Upper lobe of left lung (tissue), 6 donors: Measurements from ENCODE around the gene SLCO3A1. TPM values are rescaled to one million over a fixed set of nuclear protein-coding genes. Genes with fewer than 3 reads are reported as not detected.

Source experiments
- ATAC-seq, 2 donors: fragments of 200-7000 bp; cut with Tn5 transposase; one replicate each; pipeline ENCODE4 v1.9.1; 2022; ENCODE audit warnings: mild to moderate bottlenecking in 2 of 2, moderate library complexity in 2 of 2; ENCODE audit not compliant: low FRiP score in 2 of 2
- DNase-seq, 2 donors: peaks; one replicate each; pipeline ENCODE4 v3.0.0-alpha.2; 2019 to 2020
- H3K27ac ChIP-seq, 4 donors: fragments of 200-600 bp; sonication (generic); one replicate each; pipeline ENCODE4 v1.5.1; 2016 to 2019
- H3K27me3 ChIP-seq, 4 donors: fragments of 200-600 bp; sonication (generic); one replicate each; pipeline ENCODE4 v1.5.1; 2017 to 2019
- H3K36me3 ChIP-seq, 4 donors: fragments of 200-600 bp; sonication (generic); one replicate each; pipeline ENCODE4 v1.5.1; 2016 to 2019
- H3K4me1 ChIP-seq, 4 donors: fragments of 200-600 bp; sonication (generic); one replicate each; pipeline ENCODE4 v1.5.1; 2018 to 2019
- H3K4me3 ChIP-seq, 4 donors: fragments of 200-600 bp; sonication (generic); one replicate each; pipeline ENCODE4 v1.5.1; 2017 to 2019; ENCODE audit warnings: mild to moderate bottlenecking in 2 of 4, moderate library complexity in 1 of 4
- H3K9me3 ChIP-seq, 4 donors: fragments of 200-600 bp; sonication (generic); one replicate each; pipeline ENCODE4 v1.5.1; 2018 to 2019
- EP300 ChIP-seq, 4 donors: sonication (generic); formaldehyde crosslinking; IDR thresholded peaks; one replicate each; pipeline ENCODE4 v1.5.1; 2017; ENCODE audit warnings: antibody characterized with exemption in 4 of 4, control low read depth in 2 of 4
- POLR2A ChIP-seq, 4 donors: fragments of 450-650 bp; IDR thresholded peaks; one replicate each; pipeline ENCODE4 v1.5.1; 2016 to 2017; ENCODE audit warnings: antibody characterized with exemption in 4 of 4, mild to moderate bottlenecking in 2 of 4
- POLR2AphosphoS5 ChIP-seq, 2 donors: sonication (generic); formaldehyde crosslinking; IDR thresholded peaks; one replicate each; pipeline ENCODE4 v1.5.1; 2017; ENCODE audit warnings: antibody characterized with exemption in 2 of 2
- WGBS, 2 donors: methylation state at CpG; one replicate each; pipeline ENCODE4 v1.1.5; 2017 to 2018; 5-methylcytosine and 5-hydroxymethylcytosine counted together
- total RNA-seq, 6 donors: library from RNA; depleted of rRNA in 4 of 6; stranded (reverse); fragments of >200 nt in 4 of 6; gene quantifications; one replicate each; pipeline versions ENCODE4 v1.1.0 to v1.2.1, GENCODE V29; 2016 to 2021
- TF ChIP-seq, protein P1 (sequence below), 6 experiments: fragments of 450-650 bp in 4 of 6; fragments of 200-600 bp in 2 of 6; sonication (generic) in 2 of 6; IDR thresholded peaks; one replicate each; pipeline ENCODE4 v1.5.1; 2016 to 2019; ENCODE audit warnings: antibody characterized with exemption in 6 of 6
- donor health status: DM: no; HTN: no; CAD: no; lungs with moderate emphysema.
- donor health status: DM: no; HTN: yes; CAD: no; lungs with severe emphysema.

The SLCO3A1 gene
- total RNA-seq, 6 donors from 2014 or later = 29.3 to 56.6 (median 46.7) TPM

DNA sequence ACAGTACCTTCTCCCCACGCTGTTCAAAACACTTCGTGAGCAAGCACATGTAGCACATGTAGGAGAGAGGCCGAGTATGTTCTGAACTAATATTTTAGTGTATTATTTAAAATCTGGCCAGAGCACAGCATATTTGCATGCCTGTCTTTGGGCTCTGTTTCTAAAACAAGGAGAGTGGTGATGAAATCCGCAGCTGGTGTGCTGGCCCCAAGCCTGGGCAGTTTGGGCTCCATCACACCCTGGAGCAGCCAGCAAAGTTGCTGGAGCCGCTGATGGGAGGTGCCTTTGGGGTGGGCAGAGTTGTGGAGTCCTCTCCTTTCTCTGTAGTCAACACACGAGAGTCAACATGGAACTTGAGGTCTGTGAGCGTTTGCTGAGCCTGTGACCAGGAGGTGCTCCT is 116.6 kb downstream of the SLCO3A1 start:
- Histone ChIP-seq H3K36me3 (no peaks in the 10 kb centered on the region), H3K4me1 (peaks cover 17 to 47% (median 24%) of the 10 kb centered on the region in 4 donors), H3K27me3 (no peaks in the 10 kb centered on the region), H3K4me3 (no peak overlapping the region), H3K27ac (peak overlapping the region in 1 of 4 donors; percentile 26), H3K9me3 (no peaks in the 10 kb centered on the region)
- DNase-seq (peak in 1 of 2 donors; percentile 63), ATAC-seq (peak; percentile 23 to 78)
- TF ChIP-seq POLR2A (IDR thresholded peaks at IDR 0.05) = no peak
- TF ChIP-seq, protein P1, sequence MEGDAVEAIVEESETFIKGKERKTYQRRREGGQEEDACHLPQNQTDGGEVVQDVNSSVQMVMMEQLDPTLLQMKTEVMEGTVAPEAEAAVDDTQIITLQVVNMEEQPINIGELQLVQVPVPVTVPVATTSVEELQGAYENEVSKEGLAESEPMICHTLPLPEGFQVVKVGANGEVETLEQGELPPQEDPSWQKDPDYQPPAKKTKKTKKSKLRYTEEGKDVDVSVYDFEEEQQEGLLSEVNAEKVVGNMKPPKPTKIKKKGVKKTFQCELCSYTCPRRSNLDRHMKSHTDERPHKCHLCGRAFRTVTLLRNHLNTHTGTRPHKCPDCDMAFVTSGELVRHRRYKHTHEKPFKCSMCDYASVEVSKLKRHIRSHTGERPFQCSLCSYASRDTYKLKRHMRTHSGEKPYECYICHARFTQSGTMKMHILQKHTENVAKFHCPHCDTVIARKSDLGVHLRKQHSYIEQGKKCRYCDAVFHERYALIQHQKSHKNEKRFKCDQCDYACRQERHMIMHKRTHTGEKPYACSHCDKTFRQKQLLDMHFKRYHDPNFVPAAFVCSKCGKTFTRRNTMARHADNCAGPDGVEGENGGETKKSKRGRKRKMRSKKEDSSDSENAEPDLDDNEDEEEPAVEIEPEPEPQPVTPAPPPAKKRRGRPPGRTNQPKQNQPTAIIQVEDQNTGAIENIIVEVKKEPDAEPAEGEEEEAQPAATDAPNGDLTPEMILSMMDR (IDR thresholded peaks at IDR 0.05) = no peak
- peak in 1 of 2 donors; percentile 35 for TF ChIP-seq POLR2AphosphoS5 (IDR thresholded peaks at IDR 0.05)
- WGBS, 2 donors = 59 to 61% methylated on average over 6 to 7 of the region's 7 CpGs

DNA sequence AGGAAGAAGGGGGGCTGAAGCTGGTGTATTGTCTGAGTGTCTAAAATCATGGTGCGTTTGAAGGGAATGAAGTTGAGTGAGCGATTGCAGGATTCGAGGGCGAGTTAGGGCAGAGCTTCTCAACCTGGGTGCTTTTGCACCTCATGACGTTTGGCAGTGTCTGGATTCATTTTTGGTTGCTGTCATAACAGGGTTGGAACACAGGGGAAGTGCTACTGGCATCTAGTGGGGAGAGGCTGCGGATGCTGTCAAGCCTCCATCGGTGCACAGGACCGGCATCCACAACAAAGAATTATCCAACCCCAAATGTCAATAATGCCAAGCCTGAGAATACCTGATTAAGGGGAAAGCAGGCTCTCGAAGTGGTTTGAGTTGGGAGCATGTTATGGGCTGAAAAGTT is 120.0 kb downstream of the SLCO3A1 start:
- H3K36me3 ChIP-seq = no peaks in the 10 kb centered on the region
- WGBS, 2 donors = 65 to 81% methylated on average over 9 of the region's 9 CpGs
- DNase-seq (no peak), ATAC-seq (no peak)
- H3K4me3 ChIP-seq = no peak overlapping the region
- TF ChIP-seq, protein P1 (IDR thresholded peaks at IDR 0.05) = no peak
- TF ChIP-seq EP300 (IDR thresholded peaks at IDR 0.05) (no peak), POLR2A (IDR thresholded peaks at IDR 0.05) (no peak), POLR2AphosphoS5 (IDR thresholded peaks at IDR 0.05) (no peak)
- H3K27ac ChIP-seq = no peak overlapping the region
- H3K9me3 ChIP-seq = no peaks in the 10 kb centered on the region
- peaks cover under 1 to 33% (median 16%) of the 10 kb centered on the region in 4 donors for H3K4me1 ChIP-seq
- no peaks in the 10 kb centered on the region for H3K27me3 ChIP-seq

DNA sequence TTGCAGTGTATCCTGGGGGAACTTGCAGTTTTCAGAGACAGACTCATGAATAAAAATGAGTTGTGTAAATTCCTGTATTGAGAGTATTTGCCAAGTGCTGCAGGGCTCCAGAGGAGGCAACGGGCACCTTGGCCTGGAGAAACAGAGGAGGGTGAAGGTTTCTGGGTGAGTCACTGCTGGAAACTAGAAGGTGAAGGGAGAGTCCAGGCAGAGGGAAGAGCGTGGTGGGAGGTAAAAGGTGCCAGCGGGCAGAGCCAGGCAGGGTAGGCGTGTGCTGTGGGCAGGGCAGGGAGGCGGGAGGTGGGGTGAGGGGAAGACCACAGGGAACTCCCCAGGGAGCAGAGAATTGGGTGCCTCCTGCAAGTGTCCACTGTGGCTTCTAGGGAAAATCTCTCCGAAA is 120.8 kb downstream of the SLCO3A1 start:
- H3K27me3 ChIP-seq = no peaks in the 10 kb centered on the region
- no peaks in the 10 kb centered on the region for H3K9me3 ChIP-seq
- no peak for TF ChIP-seq EP300 (IDR thresholded peaks at IDR 0.05)
- TF ChIP-seq, protein P1 (IDR thresholded peaks at IDR 0.05) = no peak
- TF ChIP-seq POLR2A (IDR thresholded peaks at IDR 0.05) = no peak
- TF ChIP-seq POLR2AphosphoS5 (IDR thresholded peaks at IDR 0.05) = no peak
- DNase-seq (no peak), ATAC-seq (no peak)
- H3K27ac ChIP-seq = no peak overlapping the region
- H3K4me1 ChIP-seq = peaks cover 0 to 33% (median 13%) of the 10 kb centered on the region in 4 donors
- WGBS, 2 donors = 64 to 74% methylated on average over 6 of the region's 6 CpGs
- H3K36me3 ChIP-seq = no peaks in the 10 kb centered on the region
- H3K4me3 ChIP-seq = no peak overlapping the region

DNA sequence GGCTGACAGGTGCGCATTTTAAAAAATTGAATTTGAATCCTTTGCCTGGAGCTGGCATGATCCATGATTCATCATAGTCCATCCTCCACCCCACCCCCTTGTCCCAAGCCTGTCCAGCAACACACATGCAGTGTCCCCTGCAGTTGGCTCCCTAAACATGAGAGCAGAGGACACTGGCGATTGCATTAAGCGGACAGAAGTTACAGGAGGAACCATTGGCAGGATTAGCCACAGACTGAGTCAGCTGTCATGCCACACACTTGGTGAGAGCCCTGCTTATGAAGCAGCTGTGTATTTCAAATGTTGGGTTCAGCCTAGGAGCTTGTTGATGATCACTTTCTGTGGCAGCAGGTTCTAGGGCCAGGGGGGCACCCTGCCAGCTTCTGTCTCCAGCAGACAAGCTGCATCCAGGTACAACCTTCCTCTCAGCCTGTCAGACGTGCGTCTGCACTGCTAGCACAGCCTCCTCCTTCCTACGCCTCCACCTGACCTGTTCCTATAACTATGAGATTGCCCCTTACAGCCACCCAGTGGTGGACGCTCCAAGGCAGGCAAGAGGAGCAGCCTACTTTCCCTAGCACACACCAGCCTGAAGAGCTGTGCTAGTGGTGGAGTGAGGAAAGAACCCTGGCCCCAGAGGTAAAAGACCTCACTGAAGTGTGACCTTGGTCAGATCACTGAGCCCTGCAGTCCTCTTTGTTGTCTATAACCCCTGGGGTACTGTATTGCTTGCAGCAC is 121.9 kb downstream of the SLCO3A1 start:
- TF ChIP-seq EP300 (IDR thresholded peaks at IDR 0.05) (no peak), POLR2AphosphoS5 (IDR thresholded peaks at IDR 0.05) (no peak), POLR2A (IDR thresholded peaks at IDR 0.05) (no peak)
- TF ChIP-seq, protein P1 (IDR thresholded peaks at IDR 0.05) = no peak
- Histone ChIP-seq H3K27me3 (no peaks in the 10 kb centered on the region), H3K36me3 (no peaks in the 10 kb centered on the region), H3K27ac (no peak overlapping the region), H3K4me1 (peaks cover 0 to 25% (median 13%) of the 10 kb centered on the region in 4 donors), H3K9me3 (no peaks in the 10 kb centered on the region), H3K4me3 (no peak overlapping the region)
- WGBS, 2 donors = 84 to 90% methylated on average over 7 of the region's 7 CpGs
- DNase-seq = no peak
- ATAC-seq = no peak

DNA sequence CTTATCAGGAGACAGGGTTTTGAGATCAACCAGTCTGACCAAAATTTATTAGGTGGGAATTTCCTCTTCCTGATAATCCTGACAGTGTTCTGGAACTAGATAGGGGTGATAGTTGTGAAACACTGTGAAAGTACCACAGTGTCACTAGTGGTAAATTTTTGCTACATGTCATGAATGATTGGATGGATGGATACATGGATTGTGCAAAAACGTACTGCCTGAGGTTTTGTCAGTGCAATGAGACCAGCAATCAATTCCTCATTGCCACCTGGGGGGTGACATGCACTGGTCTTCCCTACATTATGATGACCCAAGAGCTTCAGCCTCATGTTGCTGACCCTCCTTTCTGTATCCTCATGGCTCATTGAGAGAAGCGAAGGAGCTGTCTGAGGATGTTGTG is 123.5 kb downstream of the SLCO3A1 start:
- TF ChIP-seq, protein P1 (IDR thresholded peaks at IDR 0.05) = no peak
- TF ChIP-seq POLR2AphosphoS5 (IDR thresholded peaks at IDR 0.05) (no peak), POLR2A (IDR thresholded peaks at IDR 0.05) (no peak), EP300 (IDR thresholded peaks at IDR 0.05) (no peak)
- peaks cover 0 to 23% (median 13%) of the 10 kb centered on the region in 4 donors for H3K4me1 ChIP-seq
- no peaks in the 10 kb centered on the region for H3K9me3 ChIP-seq
- H3K27me3 ChIP-seq = no peaks in the 10 kb centered on the region
- H3K4me3 ChIP-seq = no peak overlapping the region
- no peak for DNase-seq
- H3K27ac ChIP-seq = no peak overlapping the region
- WGBS, 2 donors = 70 to 92% methylated on average over 2 of the region's 2 CpGs
- no peaks in the 10 kb centered on the region for H3K36me3 ChIP-seq
- ATAC-seq = no peak
